Progenitor cell of endocrine pancreas (in vitro differentiated cells): ENCODE results near the gene AP3D1. TPM values are rescaled to one million over a fixed set of nuclear protein-coding genes. Genes with fewer than 3 reads are reported as not detected.

Source experiments
- DNase-seq: peaks from one replicate; pipeline ENCODE4 v3.0.0; 2021; ENCODE audit warnings: low spot score; ENCODE audit not compliant: unreplicated experiment
- H3K27ac Mint-ChIP-seq: 2 replicates; pipeline ENCODE4 v1.8.0; 2021; ENCODE audit warnings: mild to moderate bottlenecking, moderate library complexity, mixed read lengths
- H3K27me3 Mint-ChIP-seq: 2 replicates; pipeline ENCODE4 v1.8.0; 2021; ENCODE audit warnings: mixed read lengths
- H3K36me3 Mint-ChIP-seq: 2 replicates; pipeline ENCODE4 v1.8.0; 2022; ENCODE audit warnings: mixed read lengths; ENCODE audit not compliant: insufficient read depth
- H3K4me1 Mint-ChIP-seq: 2 replicates; pipeline ENCODE4 v1.8.0; 2021; ENCODE audit warnings: low read depth, mixed read lengths
- H3K4me3 Mint-ChIP-seq: 2 replicates; pipeline ENCODE4 v1.8.0; 2021; ENCODE audit warnings: low read depth, mild to moderate bottlenecking, moderate library complexity, mixed read lengths
- H3K9me3 Mint-ChIP-seq: 2 replicates; pipeline ENCODE4 v1.8.0; 2021; ENCODE audit warnings: low read depth, mixed read lengths
- total RNA-seq: library from RNA; stranded (reverse); gene quantifications from 2 replicates; pipeline ENCODE4 v1.2.1, GENCODE V29; 2021
- TF ChIP-seq, protein P1 (sequence below): fragments of 200-600 bp; sonication (generic); IDR thresholded peaks from one replicate; pipeline ENCODE4 v1.5.0; 2021; ENCODE audit warnings: antibody characterized with exemption, mild to moderate bottlenecking; ENCODE audit not compliant: unreplicated experiment

AP3D1 gene
- total RNA-seq, 1 donor from 2014 or later = 131 TPM

- DNase-seq = no peak
- TF ChIP-seq, protein P1, sequence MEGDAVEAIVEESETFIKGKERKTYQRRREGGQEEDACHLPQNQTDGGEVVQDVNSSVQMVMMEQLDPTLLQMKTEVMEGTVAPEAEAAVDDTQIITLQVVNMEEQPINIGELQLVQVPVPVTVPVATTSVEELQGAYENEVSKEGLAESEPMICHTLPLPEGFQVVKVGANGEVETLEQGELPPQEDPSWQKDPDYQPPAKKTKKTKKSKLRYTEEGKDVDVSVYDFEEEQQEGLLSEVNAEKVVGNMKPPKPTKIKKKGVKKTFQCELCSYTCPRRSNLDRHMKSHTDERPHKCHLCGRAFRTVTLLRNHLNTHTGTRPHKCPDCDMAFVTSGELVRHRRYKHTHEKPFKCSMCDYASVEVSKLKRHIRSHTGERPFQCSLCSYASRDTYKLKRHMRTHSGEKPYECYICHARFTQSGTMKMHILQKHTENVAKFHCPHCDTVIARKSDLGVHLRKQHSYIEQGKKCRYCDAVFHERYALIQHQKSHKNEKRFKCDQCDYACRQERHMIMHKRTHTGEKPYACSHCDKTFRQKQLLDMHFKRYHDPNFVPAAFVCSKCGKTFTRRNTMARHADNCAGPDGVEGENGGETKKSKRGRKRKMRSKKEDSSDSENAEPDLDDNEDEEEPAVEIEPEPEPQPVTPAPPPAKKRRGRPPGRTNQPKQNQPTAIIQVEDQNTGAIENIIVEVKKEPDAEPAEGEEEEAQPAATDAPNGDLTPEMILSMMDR = no peak
- H3K9me3 Mint-ChIP-seq = no peaks in the 10 kb centered on the region
- no peak overlapping the region for H3K27ac Mint-ChIP-seq
- no peak overlapping the region for H3K4me3 Mint-ChIP-seq
- no peaks in the 10 kb centered on the region for H3K36me3 Mint-ChIP-seq
- H3K27me3 Mint-ChIP-seq = no peaks in the 10 kb centered on the region
- H3K4me1 Mint-ChIP-seq = peaks cover 5% of the 10 kb centered on the region
Observed at GRCh38 chr19:2160379-2160778, 9.0 kb upstream of the AP3D1 start.

DNA sequence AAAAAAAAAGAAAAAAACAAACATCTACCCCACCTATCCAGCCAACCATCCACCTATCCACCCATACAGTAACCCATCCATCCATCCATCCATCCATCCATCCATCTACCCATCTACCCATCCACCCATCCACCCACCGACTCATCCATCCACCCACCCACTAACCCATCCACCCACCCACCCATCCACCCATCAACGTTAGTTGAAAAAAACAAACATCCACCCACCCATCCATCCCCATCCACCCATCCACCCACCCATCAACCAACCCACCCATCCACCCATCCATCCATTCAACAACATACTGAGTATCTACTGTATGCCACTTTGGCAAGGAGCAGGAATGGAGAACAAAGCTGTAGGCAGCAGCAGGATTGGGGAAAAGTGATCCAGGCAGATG is 6.1 kb upstream of the AP3D1 start:
- DNase-seq = no peak
- H3K4me3 Mint-ChIP-seq = no peak overlapping the region
- no peak overlapping the region for H3K27ac Mint-ChIP-seq
- H3K9me3 Mint-ChIP-seq = no peaks in the 10 kb centered on the region
- TF ChIP-seq, protein P1 = no peak
- H3K27me3 Mint-ChIP-seq = no peaks in the 10 kb centered on the region
- H3K36me3 Mint-ChIP-seq = no peaks in the 10 kb centered on the region
- peaks cover 5% of the 10 kb centered on the region for H3K4me1 Mint-ChIP-seq

- TF ChIP-seq, protein P1 = no peak
Observed at GRCh38 chr19:2154587-2155075, 3.3 kb upstream of the AP3D1 start.

GRCh38 chr19:2150794-2151338 is 500 bp downstream of the AP3D1 start:
- peak; percentile 29 for DNase-seq
- TF ChIP-seq, protein P1 = no peak
- H3K27ac Mint-ChIP-seq = no peak overlapping the region

More at GRCh38 chr19:2154587-2155075, 3.3 kb upstream of the AP3D1 start:
- H3K4me1 Mint-ChIP-seq = peaks cover 13% of the 10 kb centered on the region
- no peaks in the 10 kb centered on the region for H3K9me3 Mint-ChIP-seq
- no peaks in the 10 kb centered on the region for H3K36me3 Mint-ChIP-seq
- DNase-seq = no peak
- no peak overlapping the region for H3K27ac Mint-ChIP-seq
- no peak overlapping the region for H3K4me3 Mint-ChIP-seq
- H3K27me3 Mint-ChIP-seq = no peaks in the 10 kb centered on the region

DNA sequence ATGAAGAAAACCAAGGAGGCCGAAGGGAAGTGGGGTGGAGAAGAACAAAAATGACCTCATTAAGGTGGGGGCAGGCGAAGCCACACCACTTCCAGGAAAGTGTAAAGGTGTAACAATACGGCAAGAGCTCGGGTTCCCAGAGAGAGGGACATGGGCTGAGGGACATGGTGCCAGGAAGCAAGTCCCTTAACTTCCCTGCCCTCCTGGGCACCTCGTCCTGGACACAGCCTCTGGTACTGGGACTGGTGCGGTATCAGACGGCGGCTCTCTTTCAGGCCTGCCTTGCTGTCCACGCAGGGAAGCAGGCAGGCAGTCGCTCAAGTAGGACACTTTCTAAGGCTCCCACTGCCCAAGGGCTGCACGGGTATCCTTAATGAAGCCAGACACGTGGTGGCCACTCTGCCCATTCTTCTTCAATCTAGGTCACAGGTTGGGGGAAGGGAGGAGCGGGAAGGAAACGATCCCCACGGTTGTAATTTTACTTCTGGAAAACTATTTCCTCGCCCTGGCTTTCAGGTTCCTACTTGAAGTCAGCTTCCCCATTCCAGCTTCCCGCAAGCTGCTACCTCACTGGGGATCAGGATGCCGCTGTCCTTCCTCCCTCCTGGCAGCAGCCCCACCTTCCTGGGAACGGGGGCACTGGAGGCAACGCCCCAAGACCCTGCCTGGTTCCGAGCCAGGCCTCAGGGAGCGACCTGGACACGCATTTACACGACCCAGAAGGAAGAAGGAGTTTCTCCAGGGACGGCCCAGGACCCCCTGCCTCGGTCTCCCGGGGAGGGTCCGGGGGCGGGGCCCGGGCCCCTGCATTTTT is 1.2 kb downstream of the AP3D1 start:
- no peak for DNase-seq
- H3K27me3 Mint-ChIP-seq = no peaks in the 10 kb centered on the region
- peak overlapping the region; percentile 88 for H3K27ac Mint-ChIP-seq
- H3K36me3 Mint-ChIP-seq = peaks cover 2% of the 10 kb centered on the region
- peaks cover 19% of the 10 kb centered on the region for H3K4me1 Mint-ChIP-seq
- H3K4me3 Mint-ChIP-seq = peak overlapping the region; percentile 86
- no peaks in the 10 kb centered on the region for H3K9me3 Mint-ChIP-seq
- TF ChIP-seq, protein P1 = no peak

More at GRCh38 chr19:2150794-2151338, 500 bp downstream of the AP3D1 start:
- Mint-ChIP-seq H3K4me1 (peaks cover 21% of the 10 kb centered on the region), H3K4me3 (peak overlapping the region; percentile 86), H3K9me3 (no peaks in the 10 kb centered on the region), H3K27me3 (no peaks in the 10 kb centered on the region), H3K36me3 (peaks cover 2% of the 10 kb centered on the region)
